Fibroblast of mammary gland (primary cell): ENCODE measurements around the gene KYNU.

Source experiments
- DNase-seq: peaks from one replicate; pipeline ENCODE4 v3.0.0-alpha.2; 2010; ENCODE audit warnings: low read depth
- H3K4me3 ChIP-seq: 2 replicates; pipeline ENCODE4 v1.5.1; 2011; ENCODE audit warnings: low read depth, mild to moderate bottlenecking, low read length, moderate library complexity; ENCODE audit not compliant: control insufficient read depth
- CTCF ChIP-seq: conservative IDR thresholded peaks from 2 replicates; pipeline ENCODE4 v1.5.1; 2011; ENCODE audit warnings: low read depth, low read length, inconsistent platforms; ENCODE audit not compliant: control insufficient read depth, insufficient read depth

KYNU gene

GRCh38 chr2:142848023-142848606 is 29.3 kb upstream of the KYNU start:
- TF ChIP-seq CTCF: no peak
- H3K4me3 ChIP-seq: no peak overlapping the region
- DNase-seq: no peak

GRCh38 chr2:142849820-142850219 is 27.6 kb upstream of the KYNU start:
- no peak for TF ChIP-seq CTCF
- no peak for DNase-seq
- H3K4me3 ChIP-seq: no peak overlapping the region

- H3K4me3 ChIP-seq: no peak overlapping the region
- DNase-seq: no peak
- no peak for TF ChIP-seq CTCF
These were observed 23.6 kb upstream of the KYNU start for GRCh38 chr2:142853912-142854311.

GRCh38 chr2:142857256-142858164 is 20.0 kb upstream of the KYNU start:
- H3K4me3 ChIP-seq: no peak overlapping the region
- DNase-seq: peak; percentile 44
- TF ChIP-seq CTCF: no peak

- no peak for DNase-seq
- TF ChIP-seq CTCF: no peak
- no peak overlapping the region for H3K4me3 ChIP-seq
These were observed 18.5 kb upstream of the KYNU start for GRCh38 chr2:142858961-142859360.

- no peak for TF ChIP-seq CTCF
- DNase-seq: no peak
- H3K4me3 ChIP-seq: no peak overlapping the region
These were observed 15.2 kb upstream of the KYNU start for GRCh38 chr2:142862299-142862698.
